Activated naive CD8-positive, alpha-beta T cell treated with anti-CD3 and anti-CD28 coated beads, Interleukin-2, amount 50 U/mL, for 24 hours (primary cell): ENCODE results near the gene SKP1.

Source experiments
- ATAC-seq: fragments of 150-1000 bp; cut with Tn5 transposase; one replicate; pipeline ENCODE4 v1.10.0; 2021
- DNase-seq: peaks from one replicate; pipeline ENCODE4 v3.0.0; 2021
- H3K27ac Mint-ChIP-seq: one replicate; pipeline ENCODE4 v1.8.0; 2021; ENCODE audit warnings: mild to moderate bottlenecking, mixed read lengths
- H3K27me3 Mint-ChIP-seq: one replicate; pipeline ENCODE4 v1.8.0; 2021; ENCODE audit warnings: mixed read lengths
- H3K36me3 Mint-ChIP-seq: one replicate; pipeline ENCODE4 v1.8.0; 2021; ENCODE audit warnings: low read depth, mixed read lengths
- H3K4me1 Mint-ChIP-seq: one replicate; pipeline ENCODE4 v1.8.0; 2021; ENCODE audit warnings: mixed read lengths
- H3K4me3 Mint-ChIP-seq: one replicate; pipeline ENCODE4 v1.8.0; 2021; ENCODE audit warnings: mild to moderate bottlenecking, moderate library complexity, mixed read lengths
- H3K9me3 Mint-ChIP-seq: one replicate; pipeline ENCODE4 v1.8.0; 2021; ENCODE audit warnings: mixed read lengths

Gene SKP1

GRCh38 chr5:134106991-134107701, 69.6 kb downstream of the SKP1 start:
- no peak for ATAC-seq
- H3K27me3 Mint-ChIP-seq, result peaks cover 2% of the 10 kb centered on the region
- no peaks in the 10 kb centered on the region for H3K9me3 Mint-ChIP-seq
- peaks cover 77% of the 10 kb centered on the region for H3K4me1 Mint-ChIP-seq
- H3K4me3 Mint-ChIP-seq, result no peak overlapping the region
- DNase-seq, result no peak
- no peak overlapping the region for H3K27ac Mint-ChIP-seq
- H3K36me3 Mint-ChIP-seq, result no peaks in the 10 kb centered on the region

- no peaks in the 10 kb centered on the region for H3K27me3 Mint-ChIP-seq
- H3K27ac Mint-ChIP-seq, result peak overlapping the region; percentile 91
- peak overlapping the region; percentile 65 for H3K4me3 Mint-ChIP-seq
- peak; percentile 61 for DNase-seq
- peak; percentile 5 for ATAC-seq
- no peaks in the 10 kb centered on the region for H3K36me3 Mint-ChIP-seq
- H3K9me3 Mint-ChIP-seq, result no peaks in the 10 kb centered on the region
- peaks cover 86% of the 10 kb centered on the region for H3K4me1 Mint-ChIP-seq
These were observed 72.6 kb downstream of the SKP1 start for GRCh38 chr5:134103998-134104654.

GRCh38 chr5:134103397-134103796, 73.4 kb downstream of the SKP1 start:
- ATAC-seq (no peak), DNase-seq (no peak)
- Mint-ChIP-seq H3K9me3 (no peaks in the 10 kb centered on the region), H3K36me3 (no peaks in the 10 kb centered on the region), H3K4me3 (peak overlapping the region; percentile 36), H3K4me1 (peaks cover 92% of the 10 kb centered on the region), H3K27ac (peak overlapping the region; percentile 70), H3K27me3 (no peaks in the 10 kb centered on the region)

GRCh38 chr5:134101686-134102439, 74.9 kb downstream of the SKP1 start:
- peak; percentile 88 for DNase-seq
- Mint-ChIP-seq H3K9me3 (no peaks in the 10 kb centered on the region), H3K4me1 (peaks cover 93% of the 10 kb centered on the region), H3K27ac (peak overlapping the region; percentile 35), H3K4me3 (no peak overlapping the region), H3K27me3 (no peaks in the 10 kb centered on the region), H3K36me3 (no peaks in the 10 kb centered on the region)
- no peak for ATAC-seq

- ATAC-seq, result peak; percentile 85
- H3K27me3 Mint-ChIP-seq, result no peaks in the 10 kb centered on the region
- no peaks in the 10 kb centered on the region for H3K9me3 Mint-ChIP-seq
These were observed 76.3 kb downstream of the SKP1 start for GRCh38 chr5:134100283-134101091.

GRCh38 chr5:134099939-134100282, 76.8 kb downstream of the SKP1 start:
- Mint-ChIP-seq H3K27ac (peak overlapping the region; percentile 90), H3K9me3 (no peaks in the 10 kb centered on the region), H3K4me3 (peak overlapping the region; percentile 40), H3K36me3 (no peaks in the 10 kb centered on the region), H3K4me1 (peaks cover 82% of the 10 kb centered on the region), H3K27me3 (no peaks in the 10 kb centered on the region)
- ATAC-seq, result no peak
- DNase-seq, result no peak

More at GRCh38 chr5:134100283-134101091, 76.3 kb downstream of the SKP1 start:
- Mint-ChIP-seq H3K4me1 (peaks cover 85% of the 10 kb centered on the region), H3K27ac (peak overlapping the region; percentile 90), H3K36me3 (no peaks in the 10 kb centered on the region), H3K4me3 (peak overlapping the region; percentile 40)
- peak; percentile 78 for DNase-seq

- Mint-ChIP-seq H3K4me1 (peaks cover 78% of the 10 kb centered on the region), H3K27ac (peak overlapping the region; percentile 90), H3K4me3 (no peak overlapping the region), H3K27me3 (no peaks in the 10 kb centered on the region), H3K36me3 (no peaks in the 10 kb centered on the region), H3K9me3 (no peaks in the 10 kb centered on the region)
- DNase-seq (no peak), ATAC-seq (no peak)
These were observed 77.4 kb downstream of the SKP1 start for GRCh38 chr5:134099288-134099872.
